ENCODE results near the gene DNAJA2. TPM values are rescaled to one million over a fixed set of nuclear protein-coding genes. Genes with fewer than 3 reads are reported as not detected.

Gene DNAJA2
- total RNA-seq, 1 donor from 2014 or later = 57.0 TPM

- intact Hi-C loops (cut with micrococcal nuclease) = loop anchor here (10.0 kb wide), 1 partner anchor 352 kb away; no protein-coding TSS in a partner anchor
Observed at GRCh38 chr16:46906360-46907060, 67.0 kb downstream of the DNAJA2 start.

Other genes starting within 250 kb of the DNAJA2 start
- 0.39 and 0.59 TPM in 2 replicates for gene MYLK3, start 225.3 kb downstream of the DNAJA2 start, total RNA-seq
- gene C16orf87, start 142.5 kb downstream of the DNAJA2 start, total RNA-seq = 17.8 and 19.3 TPM in 2 replicates
- gene GPT2, start 89.3 kb downstream of the DNAJA2 start, total RNA-seq = 4.5 and 8.0 TPM in 2 replicates
- 2.7 and 3.4 TPM in 2 replicates for gene NETO2, start 170.3 kb upstream of the DNAJA2 start, total RNA-seq

All from T-helper 2 cell treated with Interferon-gamma antibody and Interleukin-4, amounts not matched to agents 100 ng/mL and 5 ng/mL, for 36 hours (primary cell).